ENCODE data around the gene FRRS1L. TPM values are rescaled to one million over a fixed set of nuclear protein-coding genes. Genes with fewer than 3 reads are reported as not detected.

The FRRS1L gene, protein sequence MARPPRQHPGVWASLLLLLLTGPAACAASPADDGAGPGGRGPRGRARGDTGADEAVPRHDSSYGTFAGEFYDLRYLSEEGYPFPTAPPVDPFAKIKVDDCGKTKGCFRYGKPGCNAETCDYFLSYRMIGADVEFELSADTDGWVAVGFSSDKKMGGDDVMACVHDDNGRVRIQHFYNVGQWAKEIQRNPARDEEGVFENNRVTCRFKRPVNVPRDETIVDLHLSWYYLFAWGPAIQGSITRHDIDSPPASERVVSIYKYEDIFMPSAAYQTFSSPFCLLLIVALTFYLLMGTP
- 1.0 TPM for total RNA-seq

- Histone ChIP-seq H3K4me3 (ENCODE audit: low read length in 3 of 3) (no peak within 1 kb of the TSS), H3K9me3 (ENCODE audit: control insufficient read depth in 3 of 3, low read length in 3 of 3) (peaks cover 0 to 7% (median 7%) of the 10 kb centered on the region in 3 donors), H3K36me3 (ENCODE audit: control insufficient read depth in 3 of 3, insufficient read depth in 3 of 3, low read length in 3 of 3) (no peaks in the 10 kb centered on the region), H3K9ac (ENCODE audit: low read depth in 1 of 3, low read length in 3 of 3) (no peak within 1 kb of the TSS), H3K27me3 (ENCODE audit: control insufficient read depth in 3 of 3, insufficient read depth in 3 of 3, low read length in 3 of 3) (peaks cover 17 to 28% (median 25%) of the 10 kb centered on the region in 3 donors), H3K27ac (ENCODE audit: low read depth, low read length) (no peak within 1 kb of the TSS), H3K4me1 (ENCODE audit: control insufficient read depth in 3 of 3, insufficient read depth in 3 of 3, low read length in 3 of 3) (no peaks in the 10 kb centered on the region)
These were observed at the start of gene FRRS1L for GRCh38 chr9:109166771-109167601. TSS of gene FRRS1L (minus strand) at chr9:109167249. CDS start at chr9:109167138, 111 bp downstream.

DNA sequence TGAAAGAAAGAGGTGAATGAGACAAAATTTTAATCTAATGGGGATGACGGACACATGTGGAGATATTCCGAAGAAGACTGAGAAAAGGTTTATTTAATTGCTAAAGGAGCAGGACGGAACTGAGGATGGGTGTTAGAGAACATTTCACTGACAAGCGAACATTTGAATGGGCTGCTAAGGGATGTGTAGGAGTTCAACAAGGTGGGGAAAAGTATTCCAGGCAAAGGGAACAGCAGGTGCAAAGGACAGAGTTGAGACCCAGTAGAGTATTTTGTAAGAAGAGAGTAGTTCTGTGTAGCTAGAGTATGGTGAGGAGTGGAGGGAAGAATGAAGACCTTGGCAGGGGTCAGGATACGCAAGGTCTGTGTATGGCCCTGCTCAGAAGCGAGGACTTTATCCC lies 47.4 kb upstream of the FRRS1L start:
- Histone ChIP-seq H3K36me3 (ENCODE audit: control insufficient read depth in 3 of 3, insufficient read depth in 3 of 3, low read length in 3 of 3) (no peaks in the 10 kb centered on the region), H3K4me3 (ENCODE audit: low read length in 3 of 3) (no peak overlapping the region), H3K9me3 (ENCODE audit: control insufficient read depth in 3 of 3, low read length in 3 of 3) (no peaks in the 10 kb centered on the region), H3K4me1 (ENCODE audit: control insufficient read depth in 3 of 3, insufficient read depth in 3 of 3, low read length in 3 of 3) (no peaks in the 10 kb centered on the region), H3K27me3 (ENCODE audit: control insufficient read depth in 3 of 3, insufficient read depth in 3 of 3, low read length in 3 of 3) (no peaks in the 10 kb centered on the region), H3K27ac (ENCODE audit: low read depth, low read length) (no peak overlapping the region), H3K9ac (ENCODE audit: low read depth in 1 of 3, low read length in 3 of 3) (no peak overlapping the region)

DNA sequence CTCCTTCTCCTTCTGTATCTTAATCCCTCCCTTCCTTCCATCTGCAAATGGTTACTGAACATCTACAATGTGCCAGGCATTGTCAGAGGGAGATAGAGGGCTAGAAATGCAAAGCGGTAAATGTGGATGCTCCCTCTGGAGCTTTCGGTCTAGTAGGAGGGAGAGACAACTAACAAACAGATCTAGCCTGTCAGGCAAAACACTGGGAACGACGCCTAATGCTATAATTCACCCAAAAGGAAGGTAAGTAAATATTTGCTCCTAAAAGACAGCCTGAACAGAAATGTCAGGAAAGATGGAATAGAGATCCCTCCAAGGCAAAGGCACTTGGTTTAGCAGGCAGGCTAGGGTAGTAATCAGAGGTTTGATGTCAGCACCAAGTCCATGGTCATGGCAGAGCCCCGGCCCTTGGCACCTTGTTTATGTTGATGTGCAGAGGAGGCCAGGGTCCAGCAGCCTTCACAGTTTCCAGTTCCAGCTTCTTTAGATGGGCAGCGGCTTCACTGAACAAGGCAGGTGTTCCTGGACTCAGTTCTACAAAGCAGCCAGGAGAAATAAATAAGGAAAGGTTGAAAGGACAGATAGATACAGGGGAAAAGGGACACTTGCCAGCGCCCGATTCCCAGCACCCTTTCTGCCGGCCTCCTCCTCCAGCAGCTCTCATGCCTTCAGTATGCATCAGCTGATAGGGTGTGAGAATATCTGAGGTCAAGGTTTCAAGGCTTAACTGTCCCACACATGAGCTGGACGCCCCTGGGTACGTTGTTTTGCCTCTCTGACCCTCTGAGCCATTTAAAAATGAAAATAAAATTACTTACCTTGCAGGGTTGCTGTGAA lies 46.5 kb upstream of the FRRS1L start:
- Histone ChIP-seq H3K4me3 (ENCODE audit: low read length in 3 of 3) (no peak overlapping the region), H3K9ac (ENCODE audit: low read depth in 1 of 3, low read length in 3 of 3) (no peak overlapping the region), H3K36me3 (ENCODE audit: control insufficient read depth in 3 of 3, insufficient read depth in 3 of 3, low read length in 3 of 3) (no peaks in the 10 kb centered on the region), H3K4me1 (ENCODE audit: control insufficient read depth in 3 of 3, insufficient read depth in 3 of 3, low read length in 3 of 3) (no peaks in the 10 kb centered on the region), H3K9me3 (ENCODE audit: control insufficient read depth in 3 of 3, low read length in 3 of 3) (no peaks in the 10 kb centered on the region), H3K27me3 (ENCODE audit: control insufficient read depth in 3 of 3, insufficient read depth in 3 of 3, low read length in 3 of 3) (no peaks in the 10 kb centered on the region), H3K27ac (ENCODE audit: low read depth, low read length) (no peak overlapping the region)

GRCh38 chr9:109212768-109213167 lies 45.7 kb upstream of the FRRS1L start:
- Histone ChIP-seq H3K4me3 (ENCODE audit: low read length in 3 of 3) (no peak overlapping the region), H3K36me3 (ENCODE audit: control insufficient read depth in 3 of 3, insufficient read depth in 3 of 3, low read length in 3 of 3) (no peaks in the 10 kb centered on the region), H3K4me1 (ENCODE audit: control insufficient read depth in 3 of 3, insufficient read depth in 3 of 3, low read length in 3 of 3) (no peaks in the 10 kb centered on the region), H3K27ac (ENCODE audit: low read depth, low read length) (no peak overlapping the region), H3K9ac (ENCODE audit: low read depth in 1 of 3, low read length in 3 of 3) (no peak overlapping the region), H3K9me3 (ENCODE audit: control insufficient read depth in 3 of 3, low read length in 3 of 3) (no peaks in the 10 kb centered on the region), H3K27me3 (ENCODE audit: control insufficient read depth in 3 of 3, insufficient read depth in 3 of 3, low read length in 3 of 3) (no peaks in the 10 kb centered on the region)

DNA sequence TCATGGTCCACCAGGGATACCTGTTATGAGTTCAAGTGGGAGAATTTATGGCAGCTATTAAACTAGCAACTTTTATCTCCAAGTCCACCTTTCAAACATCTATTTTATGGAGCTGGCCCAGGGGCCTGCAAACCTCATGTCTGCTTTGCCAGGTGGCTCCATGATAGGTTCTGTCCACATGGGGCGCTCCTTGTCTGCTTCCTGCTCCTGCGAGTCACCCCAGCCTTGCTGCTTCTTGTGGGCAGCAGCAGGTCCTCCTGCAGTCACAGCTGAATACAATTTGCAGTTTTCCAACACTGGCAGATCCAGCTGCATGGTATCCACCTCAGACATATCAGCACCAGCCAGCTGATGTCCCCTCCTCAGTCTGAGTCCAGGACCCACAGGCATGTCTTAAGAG lies 39.6 kb upstream of the FRRS1L start:
- Histone ChIP-seq H3K27ac (ENCODE audit: low read depth, low read length) (no peak overlapping the region), H3K9ac (ENCODE audit: low read depth in 1 of 3, low read length in 3 of 3) (no peak overlapping the region), H3K4me1 (ENCODE audit: control insufficient read depth in 3 of 3, insufficient read depth in 3 of 3, low read length in 3 of 3) (no peaks in the 10 kb centered on the region), H3K27me3 (ENCODE audit: control insufficient read depth in 3 of 3, insufficient read depth in 3 of 3, low read length in 3 of 3) (no peaks in the 10 kb centered on the region), H3K4me3 (ENCODE audit: low read length in 3 of 3) (no peak overlapping the region), H3K9me3 (ENCODE audit: control insufficient read depth in 3 of 3, low read length in 3 of 3) (no peaks in the 10 kb centered on the region), H3K36me3 (ENCODE audit: control insufficient read depth in 3 of 3, insufficient read depth in 3 of 3, low read length in 3 of 3) (peaks cover 0 to 2% (median 0%) of the 10 kb centered on the region in 3 donors)

- Histone ChIP-seq H3K9ac (ENCODE audit: low read depth in 1 of 3, low read length in 3 of 3) (no peak overlapping the region), H3K27me3 (ENCODE audit: control insufficient read depth in 3 of 3, insufficient read depth in 3 of 3, low read length in 3 of 3) (no peaks in the 10 kb centered on the region), H3K36me3 (ENCODE audit: control insufficient read depth in 3 of 3, insufficient read depth in 3 of 3, low read length in 3 of 3) (peaks cover 0 to 2% (median 0%) of the 10 kb centered on the region in 3 donors), H3K4me3 (ENCODE audit: low read length in 3 of 3) (no peak overlapping the region), H3K4me1 (ENCODE audit: control insufficient read depth in 3 of 3, insufficient read depth in 3 of 3, low read length in 3 of 3) (no peaks in the 10 kb centered on the region), H3K27ac (ENCODE audit: low read depth, low read length) (no peak overlapping the region), H3K9me3 (ENCODE audit: control insufficient read depth in 3 of 3, low read length in 3 of 3) (no peaks in the 10 kb centered on the region)
These were observed 38.5 kb upstream of the FRRS1L start for GRCh38 chr9:109205526-109205925.

- H3K9me3 ChIP-seq (ENCODE audit: control insufficient read depth in 3 of 3, low read length in 3 of 3), result no peaks in the 10 kb centered on the region
- H3K9ac ChIP-seq (ENCODE audit: low read depth in 1 of 3, low read length in 3 of 3), result no peak overlapping the region
- peaks cover 0 to 7% (median 0%) of the 10 kb centered on the region in 3 donors for H3K27me3 ChIP-seq (ENCODE audit: control insufficient read depth in 3 of 3, insufficient read depth in 3 of 3, low read length in 3 of 3)
- no peaks in the 10 kb centered on the region for H3K4me1 ChIP-seq (ENCODE audit: control insufficient read depth in 3 of 3, insufficient read depth in 3 of 3, low read length in 3 of 3)
- no peak overlapping the region for H3K27ac ChIP-seq (ENCODE audit: low read depth, low read length)
- no peak overlapping the region for H3K4me3 ChIP-seq (ENCODE audit: low read length in 3 of 3)
- peaks cover 0 to 2% (median 0%) of the 10 kb centered on the region in 3 donors for H3K36me3 ChIP-seq (ENCODE audit: control insufficient read depth in 3 of 3, insufficient read depth in 3 of 3, low read length in 3 of 3)
These were observed 36.8 kb upstream of the FRRS1L start for GRCh38 chr9:109203761-109204360.

DNA sequence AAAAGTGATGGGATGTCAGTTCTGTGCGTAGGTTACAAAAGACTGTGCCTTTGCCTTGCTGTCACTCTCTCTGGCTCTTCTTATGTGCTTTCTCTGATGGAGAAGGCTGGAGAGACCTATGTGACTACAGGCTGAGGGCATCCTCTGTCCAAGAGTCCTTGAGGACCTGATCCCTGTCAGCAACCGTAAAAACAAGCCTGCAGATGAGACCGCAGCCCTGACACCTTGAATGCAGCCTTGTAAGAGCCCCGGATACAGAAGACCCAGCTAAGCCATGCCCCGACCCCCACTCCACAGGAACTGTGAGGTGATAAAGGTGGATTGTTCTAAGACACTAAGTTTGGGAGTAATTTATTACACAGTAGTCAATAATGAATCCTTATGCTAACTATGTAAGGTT lies 32.6 kb upstream of the FRRS1L start:
- H3K4me3 ChIP-seq (ENCODE audit: low read length in 3 of 3), result no peak overlapping the region
- no peaks in the 10 kb centered on the region for H3K36me3 ChIP-seq (ENCODE audit: control insufficient read depth in 3 of 3, insufficient read depth in 3 of 3, low read length in 3 of 3)
- H3K9ac ChIP-seq (ENCODE audit: low read depth in 1 of 3, low read length in 3 of 3), result no peak overlapping the region
- no peak overlapping the region for H3K27ac ChIP-seq (ENCODE audit: low read depth, low read length)
- no peaks in the 10 kb centered on the region for H3K9me3 ChIP-seq (ENCODE audit: control insufficient read depth in 3 of 3, low read length in 3 of 3)
- no peaks in the 10 kb centered on the region for H3K4me1 ChIP-seq (ENCODE audit: control insufficient read depth in 3 of 3, insufficient read depth in 3 of 3, low read length in 3 of 3)
- H3K27me3 ChIP-seq (ENCODE audit: control insufficient read depth in 3 of 3, insufficient read depth in 3 of 3, low read length in 3 of 3), result peaks cover 0 to 7% (median 0%) of the 10 kb centered on the region in 3 donors

GRCh38 chr9:109198736-109199382 lies 31.8 kb upstream of the FRRS1L start:
- no peaks in the 10 kb centered on the region for H3K9me3 ChIP-seq (ENCODE audit: control insufficient read depth in 3 of 3, low read length in 3 of 3)
- H3K27me3 ChIP-seq (ENCODE audit: control insufficient read depth in 3 of 3, insufficient read depth in 3 of 3, low read length in 3 of 3), result peaks cover 0 to 7% (median 0%) of the 10 kb centered on the region in 3 donors
- H3K9ac ChIP-seq (ENCODE audit: low read depth in 1 of 3, low read length in 3 of 3), result no peak overlapping the region
- H3K27ac ChIP-seq (ENCODE audit: low read depth, low read length), result no peak overlapping the region
- H3K36me3 ChIP-seq (ENCODE audit: control insufficient read depth in 3 of 3, insufficient read depth in 3 of 3, low read length in 3 of 3), result no peaks in the 10 kb centered on the region
- no peak overlapping the region for H3K4me3 ChIP-seq (ENCODE audit: low read length in 3 of 3)
- H3K4me1 ChIP-seq (ENCODE audit: control insufficient read depth in 3 of 3, insufficient read depth in 3 of 3, low read length in 3 of 3), result no peaks in the 10 kb centered on the region

Measured in skeletal muscle tissue (tissue), 4 donors.